ENCODE data around the gene ZG16B.
A peak's percentile ranks its signal among the peaks of the same experiment; 100 is the strongest.

Gene ZG16B

DNA sequence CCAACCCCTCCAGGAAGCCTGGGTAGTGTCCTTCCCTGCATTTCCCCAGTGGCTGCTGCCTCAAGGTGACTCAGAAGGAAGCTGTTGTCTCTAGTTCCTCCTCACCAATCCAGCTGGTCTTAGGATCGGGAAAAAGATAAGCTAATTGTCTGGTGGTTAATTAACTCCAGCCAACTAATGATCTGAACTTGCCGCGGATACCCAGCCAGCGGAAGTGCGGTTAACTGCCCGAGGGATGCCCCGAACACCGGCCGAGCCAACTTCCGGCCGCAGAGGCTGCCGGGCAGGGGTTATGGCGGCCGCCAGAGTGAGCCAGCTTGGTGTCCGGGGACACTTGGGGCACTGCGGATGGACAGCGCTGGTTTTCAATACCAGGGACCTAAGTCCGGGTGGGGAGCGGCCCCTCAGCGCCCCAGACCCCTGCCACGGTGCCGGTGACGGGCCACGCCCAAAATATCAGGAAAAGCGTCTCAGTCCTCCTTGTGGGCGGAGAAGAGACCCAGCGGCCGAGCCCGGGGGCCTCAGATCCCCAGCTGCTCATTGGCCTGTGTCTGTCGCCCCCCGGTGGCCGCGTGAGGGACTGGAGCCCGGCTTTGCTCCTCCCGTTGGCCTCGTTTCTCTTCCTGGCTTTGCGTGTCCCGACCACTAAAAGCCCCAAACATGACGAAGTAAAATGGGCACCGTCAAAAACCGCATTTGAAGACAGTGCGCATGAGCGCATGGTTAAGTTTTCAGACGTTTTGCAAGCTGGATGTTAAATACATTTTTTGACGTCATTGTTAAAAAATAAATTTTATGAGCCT is 38.1 kb downstream of the ZG16B start:
- Histone ChIP-seq H3K4me1 (ENCODE audit: insufficient read depth, low read length, poor library complexity, severe bottlenecking) (peaks cover 4% of the 10 kb centered on the region), H3K79me2 (ENCODE audit: insufficient read depth, low read length) (no peaks in the 10 kb centered on the region), H3K9ac (ENCODE audit: low read depth, low read length, poor library complexity, severe bottlenecking) (peak overlapping the region; percentile 89), H2AFZ (ENCODE audit: low read length) (peak overlapping the region; percentile 91), H4K20me1 (ENCODE audit: insufficient read depth, low read length, poor library complexity, severe bottlenecking) (no peaks in the 10 kb centered on the region), H3K4me2 (ENCODE audit: low read depth, low read length, poor library complexity, severe bottlenecking) (peak overlapping the region; percentile 87), H3K27me3 (ENCODE audit: insufficient read depth, low read length, poor library complexity, severe bottlenecking) (no peaks in the 10 kb centered on the region), H3K4me3 (ENCODE audit: low read length, poor library complexity, severe bottlenecking) (peak overlapping the region; percentile 88), H3K36me3 (ENCODE audit: insufficient read depth, low read length) (no peaks in the 10 kb centered on the region), H3F3A (ENCODE audit: low read depth) (no peaks in the 10 kb centered on the region), H3K9me3 (ENCODE audit: insufficient read depth, low read depth, low read length) (no peaks in the 10 kb centered on the region), H3K9me2 (replicated peaks; ENCODE audit: low read depth, low read length) (no peaks in the 10 kb centered on the region)
- TF ChIP-seq, protein P1, sequence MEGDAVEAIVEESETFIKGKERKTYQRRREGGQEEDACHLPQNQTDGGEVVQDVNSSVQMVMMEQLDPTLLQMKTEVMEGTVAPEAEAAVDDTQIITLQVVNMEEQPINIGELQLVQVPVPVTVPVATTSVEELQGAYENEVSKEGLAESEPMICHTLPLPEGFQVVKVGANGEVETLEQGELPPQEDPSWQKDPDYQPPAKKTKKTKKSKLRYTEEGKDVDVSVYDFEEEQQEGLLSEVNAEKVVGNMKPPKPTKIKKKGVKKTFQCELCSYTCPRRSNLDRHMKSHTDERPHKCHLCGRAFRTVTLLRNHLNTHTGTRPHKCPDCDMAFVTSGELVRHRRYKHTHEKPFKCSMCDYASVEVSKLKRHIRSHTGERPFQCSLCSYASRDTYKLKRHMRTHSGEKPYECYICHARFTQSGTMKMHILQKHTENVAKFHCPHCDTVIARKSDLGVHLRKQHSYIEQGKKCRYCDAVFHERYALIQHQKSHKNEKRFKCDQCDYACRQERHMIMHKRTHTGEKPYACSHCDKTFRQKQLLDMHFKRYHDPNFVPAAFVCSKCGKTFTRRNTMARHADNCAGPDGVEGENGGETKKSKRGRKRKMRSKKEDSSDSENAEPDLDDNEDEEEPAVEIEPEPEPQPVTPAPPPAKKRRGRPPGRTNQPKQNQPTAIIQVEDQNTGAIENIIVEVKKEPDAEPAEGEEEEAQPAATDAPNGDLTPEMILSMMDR (conservative IDR thresholded peaks at IDR 0.05; ENCODE audit: low read length), result peak; percentile 67
- TF ChIP-seq EZH2phosphoT487 (IDR thresholded peaks at IDR 0.05; ENCODE audit: borderline replicate concordance), result no peak

DNA sequence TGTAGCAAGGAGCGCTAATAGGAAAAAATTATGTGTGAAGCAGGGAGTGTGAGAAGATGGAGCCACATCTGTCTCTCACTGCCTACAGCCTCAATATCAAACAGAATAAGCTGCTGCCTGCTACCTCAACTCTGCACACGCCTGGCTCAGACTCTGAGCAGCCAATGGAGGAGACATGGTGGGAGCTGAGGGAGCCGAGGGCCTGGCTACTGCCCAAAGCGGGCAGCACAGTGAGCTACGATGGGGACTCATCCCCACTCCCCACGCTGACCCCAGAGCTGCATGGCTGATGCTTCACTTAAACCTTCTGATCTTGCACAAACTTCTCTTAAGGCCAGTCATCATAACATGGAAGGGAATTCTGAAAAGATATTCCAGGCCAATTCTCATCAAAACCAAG is 41.8 kb downstream of the ZG16B start:
- Histone ChIP-seq H2AFZ (ENCODE audit: low read length) (no peak overlapping the region), H3K9me3 (ENCODE audit: insufficient read depth, low read depth, low read length) (no peaks in the 10 kb centered on the region), H3K27me3 (ENCODE audit: insufficient read depth, low read length, poor library complexity, severe bottlenecking) (no peaks in the 10 kb centered on the region), H3K79me2 (ENCODE audit: insufficient read depth, low read length) (no peaks in the 10 kb centered on the region), H3K9me2 (replicated peaks; ENCODE audit: low read depth, low read length) (no peaks in the 10 kb centered on the region), H4K20me1 (ENCODE audit: insufficient read depth, low read length, poor library complexity, severe bottlenecking) (no peaks in the 10 kb centered on the region), H3F3A (ENCODE audit: low read depth) (no peaks in the 10 kb centered on the region), H3K9ac (ENCODE audit: low read depth, low read length, poor library complexity, severe bottlenecking) (no peak overlapping the region), H3K4me3 (ENCODE audit: low read length, poor library complexity, severe bottlenecking) (no peak overlapping the region), H3K4me2 (ENCODE audit: low read depth, low read length, poor library complexity, severe bottlenecking) (no peak overlapping the region), H3K36me3 (ENCODE audit: insufficient read depth, low read length) (no peaks in the 10 kb centered on the region), H3K4me1 (ENCODE audit: insufficient read depth, low read length, poor library complexity, severe bottlenecking) (peaks cover 4% of the 10 kb centered on the region)
- TF ChIP-seq EZH2phosphoT487 (IDR thresholded peaks at IDR 0.05; ENCODE audit: borderline replicate concordance), result no peak

DNA sequence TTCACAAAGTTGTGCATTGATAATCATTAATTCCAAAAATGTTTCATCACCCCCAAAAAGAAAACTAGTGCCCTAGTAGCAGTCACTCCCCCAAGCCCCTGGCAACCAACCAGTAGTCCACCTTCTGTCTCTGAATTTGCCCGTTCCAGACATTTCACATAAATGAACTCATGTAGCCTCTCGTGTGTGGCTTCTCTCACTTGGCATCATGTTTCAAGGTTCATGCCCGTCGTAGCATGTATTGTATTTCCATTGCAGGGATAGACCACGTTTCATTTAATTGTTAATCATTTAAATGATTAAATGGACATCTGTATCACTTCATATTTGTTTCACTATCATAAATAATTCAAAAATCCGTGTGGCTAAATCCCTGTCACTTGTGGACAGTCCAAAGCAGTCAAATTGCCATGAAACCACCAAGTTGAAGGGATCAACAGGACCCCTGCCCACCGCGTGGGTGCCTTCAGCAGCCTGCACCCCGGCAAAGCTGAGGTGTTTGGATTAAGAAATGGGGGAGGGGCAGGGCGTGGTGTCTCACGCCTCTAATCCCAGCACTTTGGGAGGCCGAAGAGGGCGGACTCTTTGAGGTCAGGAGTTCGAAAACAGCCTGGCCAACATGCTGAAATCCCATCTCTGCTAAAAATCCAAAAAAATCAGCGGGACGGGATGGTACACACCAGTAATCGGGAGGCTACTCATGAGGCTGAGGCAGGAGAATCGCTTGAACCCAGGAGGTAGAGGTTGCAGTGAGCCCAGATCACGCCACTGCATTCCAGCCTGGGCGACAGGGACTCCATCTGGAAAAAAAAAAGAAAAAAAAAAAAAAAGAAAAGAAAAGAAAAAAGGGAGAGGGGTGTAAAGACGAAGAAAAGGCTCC is 44.2 kb downstream of the ZG16B start:
- H3K4me1 ChIP-seq (ENCODE audit: insufficient read depth, low read length, poor library complexity, severe bottlenecking), result no peaks in the 10 kb centered on the region
- no peaks in the 10 kb centered on the region for H3K36me3 ChIP-seq (ENCODE audit: insufficient read depth, low read length)
- H3K9ac ChIP-seq (ENCODE audit: low read depth, low read length, poor library complexity, severe bottlenecking), result no peak overlapping the region
- H3F3A ChIP-seq (ENCODE audit: low read depth), result no peaks in the 10 kb centered on the region
- H3K4me3 ChIP-seq (ENCODE audit: low read length, poor library complexity, severe bottlenecking), result no peak overlapping the region
- no peak overlapping the region for H2AFZ ChIP-seq (ENCODE audit: low read length)
- H3K4me2 ChIP-seq (ENCODE audit: low read depth, low read length, poor library complexity, severe bottlenecking), result no peak overlapping the region
- H4K20me1 ChIP-seq (ENCODE audit: insufficient read depth, low read length, poor library complexity, severe bottlenecking), result no peaks in the 10 kb centered on the region
- H3K27me3 ChIP-seq (ENCODE audit: insufficient read depth, low read length, poor library complexity, severe bottlenecking), result no peaks in the 10 kb centered on the region
- TF ChIP-seq, protein P1 (conservative IDR thresholded peaks at IDR 0.05; ENCODE audit: low read length), result no peak
- no peak for TF ChIP-seq EZH2phosphoT487 (IDR thresholded peaks at IDR 0.05; ENCODE audit: borderline replicate concordance)
- no peaks in the 10 kb centered on the region for H3K9me3 ChIP-seq (ENCODE audit: insufficient read depth, low read depth, low read length)
- H3K79me2 ChIP-seq (ENCODE audit: insufficient read depth, low read length), result no peaks in the 10 kb centered on the region
- H3K9me2 ChIP-seq (replicated peaks; ENCODE audit: low read depth, low read length), result no peaks in the 10 kb centered on the region

Measured in Loucy (cell line).